GM19395 (cell line): ENCODE results near the gene DENND4A.

Experiments used
- ATAC-seq: cut with Tn5 transposase; IDR thresholded peaks from one replicate; pipeline ENCODE4 v1.9.1; 2021; ENCODE audit warnings: mild to moderate bottlenecking, moderate library complexity; ENCODE audit not compliant: unreplicated experiment

DENND4A gene

DNA sequence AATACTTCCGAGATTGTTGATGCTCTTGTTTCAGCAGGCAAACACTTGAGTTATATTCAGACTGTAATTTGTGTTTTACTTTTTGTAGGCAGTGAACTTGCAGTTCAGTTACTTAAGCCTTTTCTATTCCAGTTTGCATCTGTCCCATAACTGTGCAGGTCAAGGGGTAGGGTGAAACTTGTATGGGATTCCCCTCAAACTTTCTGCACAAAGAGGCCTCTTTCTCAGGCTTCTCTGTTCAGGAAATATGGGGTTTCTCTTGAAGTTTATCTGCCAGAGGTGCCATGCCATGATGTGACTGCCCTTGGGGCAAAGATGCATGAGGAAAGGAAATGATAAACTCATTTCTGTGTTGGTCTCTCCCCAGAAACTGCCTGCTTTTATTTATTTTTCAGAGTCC is 103.6 kb downstream of the DENND4A start:
- no peak for ATAC-seq

DNA sequence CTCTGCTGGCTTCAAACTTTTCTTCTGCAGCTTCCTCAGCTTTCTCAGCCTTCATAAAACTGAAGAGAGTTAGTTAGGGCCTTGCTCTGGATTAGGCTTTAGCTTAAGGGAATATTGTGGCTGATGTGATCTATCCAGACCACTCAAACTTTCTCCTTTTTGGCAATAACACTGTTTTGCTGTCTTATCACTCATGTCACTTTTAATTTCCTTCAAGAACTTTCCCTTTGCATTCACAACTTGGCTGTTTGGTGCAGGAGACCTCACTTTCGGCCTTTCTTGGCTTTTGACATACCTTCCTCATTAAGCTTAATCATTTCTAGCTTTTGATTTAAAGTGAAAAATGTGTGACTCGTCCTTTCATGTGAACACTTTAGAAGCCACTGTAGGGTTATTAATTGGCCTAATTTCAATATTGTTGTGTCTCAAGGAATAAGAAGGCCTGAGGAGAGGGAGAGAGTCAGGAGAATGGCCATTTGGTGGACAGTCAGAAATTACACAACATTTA is 109.6 kb downstream of the DENND4A start:
- no peak for ATAC-seq

DNA sequence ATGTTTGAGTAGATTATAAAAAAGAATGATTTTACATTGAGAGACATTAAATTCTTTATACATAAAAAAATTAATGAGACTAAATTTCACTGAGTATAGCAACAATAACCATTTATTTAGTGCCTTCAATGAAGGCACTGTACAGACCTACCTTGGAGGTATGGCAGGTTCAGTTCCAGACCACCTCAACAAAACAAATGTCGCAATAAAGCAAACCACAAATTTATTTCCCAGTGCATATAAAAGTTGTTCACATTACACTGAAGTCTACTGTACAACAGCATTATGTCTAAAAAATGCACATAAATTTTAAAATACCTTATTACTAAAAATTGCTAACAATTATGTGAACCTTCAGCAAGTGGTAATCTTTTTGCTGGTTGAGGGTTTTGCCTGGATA is 111.5 kb downstream of the DENND4A start:
- no peak for ATAC-seq

DNA sequence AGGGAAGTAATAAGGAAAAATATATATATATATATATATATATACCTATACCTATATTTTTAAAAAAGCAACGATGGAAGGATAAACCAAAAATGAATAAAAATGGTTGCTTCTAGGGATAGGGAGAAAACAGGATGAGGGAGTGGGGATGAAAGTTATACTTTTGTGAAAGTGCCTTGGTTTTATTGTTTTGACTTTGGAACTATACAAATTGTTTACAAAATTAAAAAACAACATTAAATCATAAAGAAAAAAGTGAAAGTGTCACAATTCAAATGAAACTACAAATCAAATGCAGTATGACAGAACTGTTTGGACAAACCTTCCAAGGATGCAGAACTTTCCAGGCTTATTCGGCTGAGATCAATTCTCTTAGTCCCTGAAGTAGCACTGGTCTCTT is 116.0 kb downstream of the DENND4A start:
- no peak for ATAC-seq

DNA sequence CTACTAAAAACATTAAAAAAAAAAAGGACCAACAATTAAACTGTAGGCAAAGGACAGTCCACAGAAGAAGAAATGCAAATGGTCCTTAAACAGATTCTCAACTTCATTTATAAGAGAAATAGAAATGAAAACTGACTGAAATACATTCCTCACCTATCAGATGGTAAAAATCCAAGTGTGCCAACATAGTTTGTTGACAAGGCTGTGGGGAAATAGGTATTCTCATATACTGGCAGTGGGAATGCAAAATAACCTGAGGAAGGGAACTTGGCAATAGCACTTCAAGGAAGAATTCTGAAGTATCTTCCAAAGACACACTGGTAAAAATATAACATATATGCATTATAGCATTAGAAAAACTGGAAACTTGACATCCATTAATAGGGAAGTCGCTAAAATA is 116.5 kb downstream of the DENND4A start:
- ATAC-seq, result no peak

DNA sequence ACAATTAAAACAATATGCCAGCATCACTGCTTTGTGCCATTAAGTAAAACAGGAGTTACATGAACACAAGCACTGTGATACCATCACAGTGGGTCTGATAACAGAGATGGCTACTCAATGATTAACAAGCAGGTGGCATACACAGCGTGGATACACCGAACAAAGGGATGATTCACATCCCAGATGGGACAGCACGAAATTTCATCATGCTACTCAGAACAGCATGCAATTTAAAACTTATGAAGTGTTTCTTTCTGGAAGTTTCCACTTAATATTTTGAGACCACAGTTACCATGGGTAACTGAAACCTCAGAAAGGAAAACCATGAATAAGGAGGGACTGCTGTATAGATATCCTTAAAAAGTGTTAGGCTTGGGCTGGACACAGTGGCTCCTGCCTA is 125.8 kb downstream of the DENND4A start:
- ATAC-seq, result no peak

DNA sequence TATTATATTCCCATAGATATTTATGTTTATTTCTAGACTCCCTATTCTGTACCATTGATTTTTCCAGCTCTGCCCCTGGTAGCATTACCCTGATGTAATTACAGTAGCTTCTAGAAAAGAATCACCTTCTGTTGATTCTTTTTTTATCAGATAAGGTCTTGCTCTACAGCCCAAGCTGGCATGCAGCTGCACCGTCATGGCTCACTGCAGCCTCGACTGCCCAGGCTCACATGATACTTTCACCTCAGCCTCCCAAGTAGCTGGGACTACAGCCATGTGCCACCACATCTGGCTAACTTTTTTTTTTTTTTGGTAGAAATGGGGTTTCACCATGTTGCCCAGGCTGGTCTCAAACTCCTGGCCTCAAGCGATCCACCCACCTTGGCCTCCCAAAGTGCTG is 128.6 kb downstream of the DENND4A start:
- no peak for ATAC-seq

DNA sequence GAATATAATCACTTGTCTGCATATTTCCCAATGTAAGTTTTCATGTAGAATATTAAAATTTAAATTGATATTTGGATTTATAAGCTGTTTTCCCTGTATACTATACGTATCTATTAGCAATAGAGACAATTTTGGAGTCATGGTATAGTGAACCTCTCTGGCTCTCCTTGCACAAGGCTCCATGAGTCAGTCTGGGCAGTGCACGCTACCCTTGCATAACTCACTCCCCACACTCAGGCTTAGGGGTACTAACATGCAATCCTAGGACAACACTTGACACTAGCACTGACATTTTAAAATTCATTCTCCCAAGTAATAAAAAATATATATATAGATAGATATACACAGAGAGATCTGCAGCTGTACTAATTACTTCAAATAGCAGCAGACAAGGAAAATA is 131.2 kb downstream of the DENND4A start:
- ATAC-seq, result no peak

DNA sequence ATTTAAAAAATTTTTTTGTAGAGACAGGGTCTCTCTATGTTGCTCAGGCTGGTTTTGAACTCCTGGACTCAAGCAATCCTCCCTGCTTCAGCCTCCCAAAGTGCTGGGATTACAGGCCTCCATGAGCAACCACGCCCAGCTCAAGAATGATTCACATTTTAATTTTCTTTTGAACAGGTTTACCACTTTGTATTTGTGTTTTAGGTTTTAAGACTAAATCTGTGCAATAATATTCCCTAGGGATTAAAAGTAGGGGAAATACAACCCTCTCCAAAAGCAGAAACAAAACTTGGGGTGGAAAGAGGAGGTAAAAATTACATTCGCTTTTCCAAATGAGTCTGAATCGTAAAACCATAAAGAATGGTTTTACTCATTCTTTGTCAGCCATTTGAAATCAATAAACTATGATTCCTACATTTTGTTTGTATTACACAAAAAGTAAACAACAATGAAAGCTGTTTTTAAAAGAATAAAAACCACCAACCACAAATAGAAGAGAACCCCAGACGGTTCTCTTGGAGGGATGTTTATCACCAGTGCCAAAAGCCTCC is 132.5 kb downstream of the DENND4A start:
- no peak for ATAC-seq

DNA sequence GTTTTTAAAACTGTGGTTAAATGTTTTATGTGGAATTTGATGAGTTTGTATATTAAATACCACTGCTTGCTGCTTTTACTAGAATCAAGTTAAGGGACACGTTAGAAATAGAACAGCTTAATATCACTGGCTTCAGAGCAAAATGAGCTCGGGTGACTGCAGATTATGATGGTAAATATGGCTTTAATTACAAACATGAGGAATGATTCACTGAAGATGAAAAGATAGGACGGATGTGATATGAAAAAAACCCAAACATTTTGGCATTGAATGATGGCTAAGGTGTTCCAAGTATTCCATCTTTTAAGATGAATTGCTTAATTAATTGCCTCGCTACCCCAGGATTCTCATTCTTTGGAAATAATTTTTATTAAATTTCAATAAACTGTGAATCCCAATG is 136.6 kb downstream of the DENND4A start:
- ATAC-seq, result no peak

DNA sequence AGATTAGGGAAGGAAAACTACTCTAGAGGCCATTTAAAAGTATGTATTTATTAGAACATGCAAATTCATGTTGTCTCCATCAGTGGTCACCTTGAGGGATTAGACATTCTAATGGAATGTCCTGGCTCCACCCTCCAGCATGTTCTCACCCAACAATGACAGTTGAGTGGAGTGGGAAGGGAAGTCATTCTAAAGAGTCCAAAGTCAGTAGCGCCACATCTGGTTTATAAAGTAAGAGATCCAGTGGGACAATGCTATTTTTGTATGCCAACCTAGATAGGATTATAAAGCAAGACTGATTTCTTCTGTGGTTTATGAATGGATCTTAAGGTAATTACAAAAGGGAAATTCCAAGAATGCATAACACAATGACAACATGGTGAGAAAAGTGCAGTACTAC is 137.1 kb downstream of the DENND4A start:
- ATAC-seq, result no peak

DNA sequence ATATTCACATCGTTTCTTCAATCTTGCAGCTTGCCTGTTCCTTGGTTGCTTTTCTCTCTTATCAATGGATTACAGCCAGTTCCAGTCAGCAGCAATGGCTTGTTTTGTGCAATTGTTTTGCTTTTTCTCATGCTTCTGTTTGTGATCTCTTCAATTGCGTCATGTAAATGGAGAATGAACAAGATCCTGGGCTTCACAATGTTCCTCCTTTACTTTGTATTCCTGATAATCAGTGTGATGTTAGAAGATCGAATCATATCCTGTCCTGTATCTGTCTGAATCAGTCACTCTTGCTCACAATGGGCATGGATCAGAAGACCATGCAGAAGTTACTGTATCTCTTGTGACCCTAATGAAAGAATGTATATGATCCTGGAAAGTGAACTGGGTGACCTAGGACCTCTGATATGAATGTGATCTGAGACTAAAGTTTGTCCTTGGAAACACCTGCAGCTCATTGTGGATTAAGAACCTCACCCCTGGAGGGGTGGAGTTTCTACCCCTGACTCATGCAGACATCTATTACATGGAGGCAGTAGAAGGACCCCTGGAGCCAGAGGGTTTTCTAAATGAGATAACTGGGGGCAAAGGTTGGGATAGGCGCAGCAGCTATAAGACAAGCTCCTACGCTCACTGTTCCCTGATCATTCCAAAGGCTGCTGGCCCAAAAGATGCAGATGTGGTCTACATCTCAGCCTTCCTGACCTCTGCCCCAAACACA is 138.1 kb downstream of the DENND4A start:
- no peak for ATAC-seq

DNA sequence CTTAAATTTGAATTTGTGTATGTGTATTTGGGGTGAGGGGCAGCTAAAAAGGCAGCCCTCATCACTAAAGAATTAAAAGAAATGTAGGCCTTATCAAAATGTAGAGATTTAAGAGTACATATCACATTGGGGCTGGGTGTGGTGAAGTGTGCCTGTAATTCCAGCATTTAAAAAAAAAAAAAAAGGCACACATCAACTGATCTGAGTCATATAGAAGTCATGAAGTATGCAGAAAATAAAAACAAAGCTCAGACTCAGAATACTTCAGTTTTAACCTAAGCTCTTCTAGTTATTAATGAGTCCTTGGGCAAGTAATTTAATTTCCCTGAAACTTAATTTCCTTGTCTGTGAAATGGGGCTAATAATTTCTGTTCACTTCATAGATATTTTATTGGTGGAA is 138.8 kb downstream of the DENND4A start:
- ATAC-seq, result no peak

DNA sequence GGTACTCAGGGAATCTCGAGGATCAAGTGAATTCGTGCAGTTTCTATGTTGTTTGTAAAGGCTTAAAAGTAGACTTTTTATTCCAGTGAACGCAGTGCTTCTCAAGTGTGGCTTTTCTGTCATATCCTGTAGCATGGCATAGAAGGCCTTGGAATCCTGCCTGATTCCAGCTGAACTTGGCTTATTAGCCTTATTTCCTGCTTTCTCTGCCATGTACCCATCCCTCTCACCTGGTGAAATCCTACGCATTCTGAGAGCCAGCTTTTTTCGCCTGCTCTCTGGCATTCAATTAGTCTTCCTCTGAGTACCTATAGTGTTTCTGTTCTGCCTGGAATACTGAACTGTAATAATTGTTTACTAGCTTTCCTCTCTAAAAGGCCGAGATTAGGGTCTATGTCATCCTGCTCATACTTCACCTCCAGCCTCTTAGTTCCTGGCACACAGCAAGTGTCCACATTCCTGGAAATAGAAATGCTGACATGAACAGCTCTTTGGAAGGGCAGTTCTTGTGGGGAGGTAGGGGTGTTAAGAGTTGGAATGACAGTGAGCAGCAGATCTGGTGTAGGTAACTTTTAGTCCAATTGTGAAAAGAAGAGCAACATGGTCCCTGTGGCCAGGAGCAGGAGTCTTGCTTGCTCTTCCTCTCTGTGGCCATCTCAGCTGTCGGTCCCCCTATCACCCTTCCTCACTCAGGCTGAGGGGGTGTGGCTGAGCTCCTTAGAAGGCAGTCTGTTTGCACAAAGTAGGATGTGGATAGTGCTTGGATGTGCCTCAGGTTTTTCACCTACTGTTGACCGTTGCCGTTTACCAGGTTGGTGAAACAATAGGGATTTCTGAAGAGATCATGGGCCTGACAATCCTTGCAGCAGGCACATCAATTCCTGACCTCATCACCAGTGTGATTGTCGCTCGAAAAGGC is 140.0 kb downstream of the DENND4A start:
- no peak for ATAC-seq

DNA sequence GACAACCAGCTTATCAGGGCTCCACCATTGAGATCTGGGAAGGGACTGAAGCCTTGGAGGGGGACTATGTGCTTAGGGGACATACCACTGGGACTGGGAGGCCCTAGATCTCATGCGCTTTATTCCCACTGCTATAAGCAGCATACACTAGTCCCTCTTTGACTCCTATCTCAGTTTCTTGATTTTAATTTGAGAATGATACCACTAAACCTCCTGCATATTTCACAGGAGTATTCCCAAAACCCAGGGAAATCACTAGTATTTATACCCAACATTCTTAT is 141.1 kb downstream of the DENND4A start:
- ATAC-seq, result no peak

DNA sequence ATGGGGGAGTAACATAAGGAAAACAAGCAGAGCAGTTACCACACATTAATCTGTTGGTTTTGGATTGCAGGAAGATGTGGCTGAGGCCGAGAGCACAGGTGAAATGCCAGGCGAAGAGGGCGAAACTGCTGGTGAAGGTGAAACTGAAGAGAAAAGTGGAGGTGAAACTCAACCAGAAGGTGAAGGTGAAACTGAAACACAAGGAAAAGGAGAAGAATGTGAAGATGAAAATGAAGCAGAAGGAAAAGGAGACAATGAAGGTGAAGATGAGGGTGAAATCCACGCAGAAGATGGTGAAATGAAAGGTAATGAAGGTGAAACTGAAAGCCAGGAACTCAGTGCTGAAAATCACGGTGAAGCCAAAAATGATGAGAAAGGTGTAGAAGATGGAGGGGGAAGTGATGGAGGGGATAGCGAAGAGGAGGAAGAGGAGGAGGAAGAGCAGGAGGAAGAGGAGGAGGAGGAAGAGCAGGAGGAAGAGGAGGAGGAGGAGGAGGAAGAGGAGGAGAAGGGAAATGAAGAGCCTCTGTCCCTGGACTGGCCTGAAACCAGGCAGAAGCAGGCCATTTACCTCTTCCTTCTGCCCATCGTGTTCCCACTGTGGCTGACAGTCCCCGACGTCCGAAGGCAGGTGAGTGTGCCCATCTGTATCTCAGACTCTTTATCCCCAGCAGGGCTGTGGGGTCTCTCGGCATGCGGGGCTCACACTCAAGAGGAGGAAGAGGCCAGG is 141.6 kb downstream of the DENND4A start:
- ATAC-seq, result no peak

DNA sequence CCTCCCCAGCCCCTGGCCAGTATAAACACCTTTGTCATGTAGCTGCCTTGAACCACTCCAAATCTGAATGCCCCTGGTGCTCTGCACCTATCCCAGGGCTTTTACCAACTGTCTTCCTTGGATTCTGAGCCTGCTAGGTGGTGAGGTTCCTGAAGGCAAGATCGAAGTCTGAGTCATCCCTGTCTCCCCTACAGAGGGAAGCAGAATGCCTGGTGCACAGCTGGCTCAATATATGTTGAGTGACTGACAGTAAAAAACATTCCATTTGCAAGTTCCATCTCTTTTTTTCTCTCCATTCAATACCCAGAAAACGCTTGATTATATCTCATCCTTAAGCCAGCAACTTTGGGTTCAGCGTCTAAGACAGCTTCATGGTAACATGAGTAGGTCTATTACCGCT is 145.6 kb downstream of the DENND4A start:
- ATAC-seq, result no peak

DNA sequence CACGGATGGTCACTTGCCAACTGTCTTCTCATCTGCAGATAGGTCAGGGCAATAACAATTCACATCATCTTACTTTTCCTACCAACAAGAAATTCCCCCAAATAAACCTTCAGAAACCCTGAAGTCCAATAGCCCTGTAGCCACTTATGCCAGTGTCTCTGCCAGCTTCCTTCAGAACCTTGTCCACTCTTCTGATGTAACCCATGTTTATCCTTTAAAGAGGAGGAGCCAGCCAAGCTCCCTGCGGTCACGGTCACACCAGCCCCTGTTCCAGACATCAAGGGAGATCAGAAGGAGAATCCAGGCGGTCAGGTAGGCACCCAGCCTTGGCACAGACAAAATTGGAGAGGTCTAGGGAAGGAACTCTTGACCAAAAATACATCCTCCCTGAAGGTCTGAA is 146.7 kb downstream of the DENND4A start:
- ATAC-seq, result no peak

DNA sequence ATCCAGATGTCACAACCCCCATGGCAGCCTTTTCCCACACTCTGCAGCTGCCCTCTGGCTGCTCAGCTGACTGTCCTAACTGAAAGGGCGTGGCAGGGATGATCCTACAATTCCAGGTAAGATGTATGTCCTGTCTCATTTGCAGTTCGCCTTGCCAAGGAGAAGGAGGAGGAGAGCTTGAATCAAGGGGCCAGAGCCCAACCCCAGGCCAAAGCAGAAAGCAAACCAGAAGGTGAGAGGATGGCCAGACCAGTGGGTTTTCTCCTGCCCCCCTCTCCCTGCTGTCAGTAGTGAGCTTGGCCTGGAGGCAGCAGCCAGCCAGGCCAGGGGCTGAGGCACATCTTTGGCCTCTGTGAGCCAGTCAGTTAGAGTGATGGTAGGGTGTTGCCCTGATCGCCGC is 147.8 kb downstream of the DENND4A start:
- ATAC-seq, result no peak

DNA sequence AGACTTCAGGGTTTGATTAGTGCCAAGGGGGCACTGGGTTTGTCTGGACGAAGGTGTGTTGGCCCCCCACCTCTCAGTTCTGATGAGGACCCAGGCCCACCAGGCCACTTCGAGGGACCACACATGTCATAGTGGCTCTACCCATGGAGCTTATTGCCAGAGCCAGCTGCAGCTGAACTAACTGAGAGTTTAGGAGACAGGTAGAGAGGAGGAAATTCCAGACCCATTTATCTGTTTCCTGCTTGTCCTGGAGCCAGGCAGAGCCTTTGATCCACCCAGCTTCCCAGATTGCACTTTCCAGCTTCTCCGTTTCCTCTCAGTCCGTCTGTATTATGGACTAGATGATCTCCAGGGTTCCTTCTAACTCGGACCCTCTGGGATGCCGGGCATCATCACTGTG is 149.5 kb downstream of the DENND4A start:
- ATAC-seq, result no peak

DNA sequence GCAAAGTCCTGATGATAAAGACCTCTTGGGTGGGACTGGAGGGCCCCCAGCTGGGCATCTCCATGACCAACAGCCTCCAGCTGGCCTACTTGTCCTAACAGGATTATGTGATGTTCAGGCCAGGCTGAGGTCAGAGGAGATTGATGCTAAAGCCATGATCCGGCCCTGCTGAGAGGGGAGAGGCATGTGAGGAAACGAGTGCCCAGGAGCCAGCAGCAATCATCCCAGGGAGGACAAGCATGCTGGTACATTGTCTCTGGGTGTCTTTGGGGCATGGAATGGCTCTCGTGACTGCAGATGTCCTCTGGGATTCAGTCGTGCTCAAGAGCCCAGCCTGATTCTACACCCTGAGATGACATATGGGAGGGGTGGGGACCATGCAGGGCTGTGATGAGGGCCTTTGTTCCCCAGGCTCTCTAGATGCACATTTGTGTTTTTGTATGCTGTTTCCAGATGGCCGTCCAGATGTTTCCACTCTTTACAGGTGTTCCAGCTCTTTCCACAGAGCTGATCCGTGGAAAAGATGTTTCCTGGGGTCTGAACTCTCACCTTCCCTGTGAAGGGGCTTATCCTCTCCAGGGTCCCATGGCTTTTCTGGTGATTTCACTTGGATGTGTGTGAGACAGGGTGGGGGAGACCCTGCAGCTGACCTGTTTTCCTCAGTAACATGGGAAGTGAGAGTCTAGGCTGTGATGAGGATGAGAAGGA is 150.2 kb downstream of the DENND4A start:
- ATAC-seq, result no peak
